ENCODE measurements around the gene CAMK2G. TPM values are rescaled to one million over a fixed set of nuclear protein-coding genes. Genes with fewer than 3 reads are reported as not detected.

The CAMK2G gene
- total and polyA plus RNA-seq, 2 experiments from 2014 or later, result 30.6 to 34.1 TPM

DNA sequence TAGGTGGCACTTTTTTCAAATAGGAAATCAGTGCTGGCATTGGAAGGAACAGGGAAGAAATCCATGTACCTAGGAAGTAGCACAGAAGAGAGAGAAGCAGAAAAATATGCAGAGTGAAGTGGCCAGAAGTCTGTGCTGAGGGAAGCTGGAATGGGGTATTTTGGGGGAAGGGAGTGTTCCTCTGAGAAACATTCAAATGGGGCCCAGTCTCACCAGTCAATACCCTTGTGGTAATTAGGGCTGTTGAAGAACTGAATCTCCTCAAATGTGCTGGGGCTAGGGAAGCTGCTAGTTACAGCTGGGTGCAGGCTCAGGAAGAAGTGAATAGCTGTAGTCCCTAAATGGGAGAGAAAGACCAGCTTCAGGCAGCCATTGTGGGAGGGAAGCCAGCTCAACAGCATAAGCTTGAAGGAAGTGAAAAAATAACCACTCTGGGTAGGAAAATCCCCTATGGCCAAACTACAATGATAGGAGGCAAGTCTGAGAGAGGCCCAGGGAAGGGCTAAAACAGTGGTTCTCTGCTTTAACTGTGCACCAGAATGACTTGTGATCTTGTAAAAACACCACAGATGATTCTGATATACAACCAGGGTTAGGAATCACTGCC is 70.6 kb downstream of the CAMK2G start:
- TF ChIP-seq NANOG (IDR thresholded peaks at IDR 0.05; ENCODE audit: borderline replicate concordance), result no peak
- TF ChIP-seq, protein P1, sequence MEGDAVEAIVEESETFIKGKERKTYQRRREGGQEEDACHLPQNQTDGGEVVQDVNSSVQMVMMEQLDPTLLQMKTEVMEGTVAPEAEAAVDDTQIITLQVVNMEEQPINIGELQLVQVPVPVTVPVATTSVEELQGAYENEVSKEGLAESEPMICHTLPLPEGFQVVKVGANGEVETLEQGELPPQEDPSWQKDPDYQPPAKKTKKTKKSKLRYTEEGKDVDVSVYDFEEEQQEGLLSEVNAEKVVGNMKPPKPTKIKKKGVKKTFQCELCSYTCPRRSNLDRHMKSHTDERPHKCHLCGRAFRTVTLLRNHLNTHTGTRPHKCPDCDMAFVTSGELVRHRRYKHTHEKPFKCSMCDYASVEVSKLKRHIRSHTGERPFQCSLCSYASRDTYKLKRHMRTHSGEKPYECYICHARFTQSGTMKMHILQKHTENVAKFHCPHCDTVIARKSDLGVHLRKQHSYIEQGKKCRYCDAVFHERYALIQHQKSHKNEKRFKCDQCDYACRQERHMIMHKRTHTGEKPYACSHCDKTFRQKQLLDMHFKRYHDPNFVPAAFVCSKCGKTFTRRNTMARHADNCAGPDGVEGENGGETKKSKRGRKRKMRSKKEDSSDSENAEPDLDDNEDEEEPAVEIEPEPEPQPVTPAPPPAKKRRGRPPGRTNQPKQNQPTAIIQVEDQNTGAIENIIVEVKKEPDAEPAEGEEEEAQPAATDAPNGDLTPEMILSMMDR (conservative IDR thresholded peaks at IDR 0.05; ENCODE audit: low read depth in 2 of 2), result no peak
- TF ChIP-seq JUNB (IDR thresholded peaks at IDR 0.05; ENCODE audit: unreplicated experiment), result no peak
- no peak for TF ChIP-seq EZH2 (IDR thresholded peaks at IDR 0.05; ENCODE audit: low read depth, unreplicated experiment)
- no peak for TF ChIP-seq ZNF331 (CRISPR knock-in tag; IDR thresholded peaks at IDR 0.05; ENCODE audit: low read depth)
- no peak for TF ChIP-seq STAT1 (IDR thresholded peaks at IDR 0.05; ENCODE audit: unreplicated experiment)
- TF ChIP-seq, protein P2, sequence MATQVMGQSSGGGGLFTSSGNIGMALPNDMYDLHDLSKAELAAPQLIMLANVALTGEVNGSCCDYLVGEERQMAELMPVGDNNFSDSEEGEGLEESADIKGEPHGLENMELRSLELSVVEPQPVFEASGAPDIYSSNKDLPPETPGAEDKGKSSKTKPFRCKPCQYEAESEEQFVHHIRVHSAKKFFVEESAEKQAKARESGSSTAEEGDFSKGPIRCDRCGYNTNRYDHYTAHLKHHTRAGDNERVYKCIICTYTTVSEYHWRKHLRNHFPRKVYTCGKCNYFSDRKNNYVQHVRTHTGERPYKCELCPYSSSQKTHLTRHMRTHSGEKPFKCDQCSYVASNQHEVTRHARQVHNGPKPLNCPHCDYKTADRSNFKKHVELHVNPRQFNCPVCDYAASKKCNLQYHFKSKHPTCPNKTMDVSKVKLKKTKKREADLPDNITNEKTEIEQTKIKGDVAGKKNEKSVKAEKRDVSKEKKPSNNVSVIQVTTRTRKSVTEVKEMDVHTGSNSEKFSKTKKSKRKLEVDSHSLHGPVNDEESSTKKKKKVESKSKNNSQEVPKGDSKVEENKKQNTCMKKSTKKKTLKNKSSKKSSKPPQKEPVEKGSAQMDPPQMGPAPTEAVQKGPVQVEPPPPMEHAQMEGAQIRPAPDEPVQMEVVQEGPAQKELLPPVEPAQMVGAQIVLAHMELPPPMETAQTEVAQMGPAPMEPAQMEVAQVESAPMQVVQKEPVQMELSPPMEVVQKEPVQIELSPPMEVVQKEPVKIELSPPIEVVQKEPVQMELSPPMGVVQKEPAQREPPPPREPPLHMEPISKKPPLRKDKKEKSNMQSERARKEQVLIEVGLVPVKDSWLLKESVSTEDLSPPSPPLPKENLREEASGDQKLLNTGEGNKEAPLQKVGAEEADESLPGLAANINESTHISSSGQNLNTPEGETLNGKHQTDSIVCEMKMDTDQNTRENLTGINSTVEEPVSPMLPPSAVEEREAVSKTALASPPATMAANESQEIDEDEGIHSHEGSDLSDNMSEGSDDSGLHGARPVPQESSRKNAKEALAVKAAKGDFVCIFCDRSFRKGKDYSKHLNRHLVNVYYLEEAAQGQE (IDR thresholded peaks at IDR 0.05; ENCODE audit: unreplicated experiment), result no peak
- TF ChIP-seq ZNF114 (CRISPR knock-in tag; IDR thresholded peaks at IDR 0.05), result no peak
- TF ChIP-seq, protein P3, sequence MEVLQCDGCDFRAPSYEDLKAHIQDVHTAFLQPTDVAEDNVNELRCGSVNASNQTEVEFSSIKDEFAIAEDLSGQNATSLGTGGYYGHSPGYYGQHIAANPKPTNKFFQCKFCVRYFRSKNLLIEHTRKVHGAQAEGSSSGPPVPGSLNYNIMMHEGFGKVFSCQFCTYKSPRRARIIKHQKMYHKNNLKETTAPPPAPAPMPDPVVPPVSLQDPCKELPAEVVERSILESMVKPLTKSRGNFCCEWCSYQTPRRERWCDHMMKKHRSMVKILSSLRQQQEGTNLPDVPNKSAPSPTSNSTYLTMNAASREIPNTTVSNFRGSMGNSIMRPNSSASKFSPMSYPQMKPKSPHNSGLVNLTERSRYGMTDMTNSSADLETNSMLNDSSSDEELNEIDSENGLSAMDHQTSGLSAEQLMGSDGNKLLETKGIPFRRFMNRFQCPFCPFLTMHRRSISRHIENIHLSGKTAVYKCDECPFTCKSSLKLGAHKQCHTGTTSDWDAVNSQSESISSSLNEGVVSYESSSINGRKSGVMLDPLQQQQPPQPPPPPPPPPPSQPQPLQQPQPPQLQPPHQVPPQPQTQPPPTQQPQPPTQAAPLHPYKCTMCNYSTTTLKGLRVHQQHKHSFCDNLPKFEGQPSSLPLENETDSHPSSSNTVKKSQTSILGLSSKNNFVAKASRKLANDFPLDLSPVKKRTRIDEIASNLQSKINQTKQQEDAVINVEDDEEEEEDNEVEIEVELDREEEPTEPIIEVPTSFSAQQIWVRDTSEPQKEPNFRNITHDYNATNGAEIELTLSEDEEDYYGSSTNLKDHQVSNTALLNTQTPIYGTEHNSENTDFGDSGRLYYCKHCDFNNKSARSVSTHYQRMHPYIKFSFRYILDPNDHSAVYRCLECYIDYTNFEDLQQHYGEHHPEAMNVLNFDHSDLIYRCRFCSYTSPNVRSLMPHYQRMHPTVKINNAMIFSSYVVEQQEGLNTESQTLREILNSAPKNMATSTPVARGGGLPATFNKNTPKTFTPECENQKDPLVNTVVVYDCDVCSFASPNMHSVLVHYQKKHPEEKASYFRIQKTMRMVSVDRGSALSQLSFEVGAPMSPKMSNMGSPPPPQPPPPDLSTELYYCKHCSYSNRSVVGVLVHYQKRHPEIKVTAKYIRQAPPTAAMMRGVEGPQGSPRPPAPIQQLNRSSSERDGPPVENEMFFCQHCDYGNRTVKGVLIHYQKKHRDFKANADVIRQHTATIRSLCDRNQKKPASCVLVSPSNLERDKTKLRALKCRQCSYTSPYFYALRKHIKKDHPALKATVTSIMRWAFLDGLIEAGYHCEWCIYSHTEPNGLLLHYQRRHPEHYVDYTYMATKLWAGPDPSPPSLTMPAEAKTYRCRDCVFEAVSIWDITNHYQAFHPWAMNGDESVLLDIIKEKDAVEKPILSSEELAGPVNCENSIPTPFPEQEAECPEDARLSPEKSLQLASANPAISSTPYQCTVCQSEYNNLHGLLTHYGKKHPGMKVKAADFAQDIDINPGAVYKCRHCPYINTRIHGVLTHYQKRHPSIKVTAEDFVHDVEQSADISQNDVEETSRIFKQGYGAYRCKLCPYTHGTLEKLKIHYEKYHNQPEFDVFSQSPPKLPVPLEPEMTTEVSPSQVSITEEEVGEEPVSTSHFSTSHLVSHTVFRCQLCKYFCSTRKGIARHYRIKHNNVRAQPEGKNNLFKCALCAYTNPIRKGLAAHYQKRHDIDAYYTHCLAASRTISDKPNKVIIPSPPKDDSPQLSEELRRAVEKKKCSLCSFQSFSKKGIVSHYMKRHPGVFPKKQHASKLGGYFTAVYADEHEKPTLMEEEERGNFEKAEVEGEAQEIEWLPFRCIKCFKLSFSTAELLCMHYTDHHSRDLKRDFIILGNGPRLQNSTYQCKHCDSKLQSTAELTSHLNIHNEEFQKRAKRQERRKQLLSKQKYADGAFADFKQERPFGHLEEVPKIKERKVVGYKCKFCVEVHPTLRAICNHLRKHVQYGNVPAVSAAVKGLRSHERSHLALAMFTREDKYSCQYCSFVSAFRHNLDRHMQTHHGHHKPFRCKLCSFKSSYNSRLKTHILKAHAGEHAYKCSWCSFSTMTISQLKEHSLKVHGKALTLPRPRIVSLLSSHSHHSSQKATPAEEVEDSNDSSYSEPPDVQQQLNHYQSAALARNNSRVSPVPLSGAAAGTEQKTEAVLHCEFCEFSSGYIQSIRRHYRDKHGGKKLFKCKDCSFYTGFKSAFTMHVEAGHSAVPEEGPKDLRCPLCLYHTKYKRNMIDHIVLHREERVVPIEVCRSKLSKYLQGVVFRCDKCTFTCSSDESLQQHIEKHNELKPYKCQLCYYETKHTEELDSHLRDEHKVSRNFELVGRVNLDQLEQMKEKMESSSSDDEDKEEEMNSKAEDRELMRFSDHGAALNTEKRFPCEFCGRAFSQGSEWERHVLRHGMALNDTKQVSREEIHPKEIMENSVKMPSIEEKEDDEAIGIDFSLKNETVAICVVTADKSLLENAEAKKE (CRISPR knock-in tag; IDR thresholded peaks at IDR 0.05), result no peak
- TF ChIP-seq POLR2AphosphoS5 (IDR thresholded peaks at IDR 0.05; ENCODE audit: low read depth), result no peak
- no peak for TF ChIP-seq CREB1 (CRISPR knock-in tag; IDR thresholded peaks at IDR 0.05; ENCODE audit: low read depth)
- TF ChIP-seq, protein P4, sequence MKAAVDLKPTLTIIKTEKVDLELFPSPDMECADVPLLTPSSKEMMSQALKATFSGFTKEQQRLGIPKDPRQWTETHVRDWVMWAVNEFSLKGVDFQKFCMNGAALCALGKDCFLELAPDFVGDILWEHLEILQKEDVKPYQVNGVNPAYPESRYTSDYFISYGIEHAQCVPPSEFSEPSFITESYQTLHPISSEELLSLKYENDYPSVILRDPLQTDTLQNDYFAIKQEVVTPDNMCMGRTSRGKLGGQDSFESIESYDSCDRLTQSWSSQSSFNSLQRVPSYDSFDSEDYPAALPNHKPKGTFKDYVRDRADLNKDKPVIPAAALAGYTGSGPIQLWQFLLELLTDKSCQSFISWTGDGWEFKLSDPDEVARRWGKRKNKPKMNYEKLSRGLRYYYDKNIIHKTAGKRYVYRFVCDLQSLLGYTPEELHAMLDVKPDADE (IDR thresholded peaks at IDR 0.05), result no peak
- TF ChIP-seq EZH2phosphoT487 (IDR thresholded peaks at IDR 0.05; ENCODE audit: unreplicated experiment), result no peak
- H3K36me3 ChIP-seq (ENCODE audit: insufficient read depth), result peaks cover 3% of the 10 kb centered on the region; the same call in 1 of the 2 replicates
- Mint-ChIP-seq H3K36me3 (ENCODE audit: low read depth) (peaks cover 49% of the 10 kb centered on the region), H3K27me3 (ENCODE audit: insufficient read depth, low read depth, poor library complexity) (peaks cover 8% of the 10 kb centered on the region), H3K4me3 (no peak overlapping the region), H3K27ac (no peak overlapping the region), H3K9me3 (no peaks in the 10 kb centered on the region), H3K4me1 (no peaks in the 10 kb centered on the region)
- no peaks in the 10 kb centered on the region for H3K27me3 ChIP-seq (ENCODE audit: insufficient read depth)
- no peak for ATAC-seq
- H3K4me1 ChIP-seq (ENCODE audit: insufficient read depth), result no peaks in the 10 kb centered on the region
- H3K27ac ChIP-seq (ENCODE audit: low read depth), result no peak overlapping the region
- H4K20me1 ChIP-seq (replicated peaks; ENCODE audit: insufficient read depth), result peaks cover under 1% of the 10 kb centered on the region; the same call in 1 of the 2 replicates
- no peak overlapping the region for H3K4me3 ChIP-seq
- no peaks in the 10 kb centered on the region for H3K9me2 ChIP-seq (ENCODE audit: insufficient read depth)
- H3K4me2 ChIP-seq, result no peak overlapping the region
- no peaks in the 10 kb centered on the region for H3K79me2 ChIP-seq (replicated peaks; ENCODE audit: insufficient read depth)
- no peak for DNase-seq (ENCODE audit: low spot score)
- H3F3A ChIP-seq (replicated peaks; ENCODE audit: low read depth), result no peaks in the 10 kb centered on the region
- H2AFZ ChIP-seq, result no peak overlapping the region

Data from GM23338 (cell line).